Fibroblast of lung (primary cell): ENCODE results near the gene PXDC1.
"Not testable (repeated sequence)": the region's sequence is repeated elsewhere in the genome, so short reads cannot be mapped to it uniquely, and the experiment has no call there.

Experiments
- CTCF ChIP-seq, 2 donors: IDR thresholded peaks in 1 of 2; conservative IDR thresholded peaks in 1 of 2; 1 replicate in 1 of 2; 2 replicates in 1 of 2; pipeline ENCODE4 v1.5.1; 2011 to 2012; ENCODE audit warnings: low read length in 2 of 2, control low read depth in 1 of 2, inconsistent platforms in 1 of 2, low read depth in 1 of 2, mild to moderate bottlenecking in 1 of 2
- EZH2 ChIP-seq: IDR thresholded peaks from 2 replicates; pipeline ENCODE4 v1.5.1; 2012; ENCODE audit warnings: low read length, control low read depth, mild to moderate bottlenecking; ENCODE audit errors: missing control alignments

- not testable (repeated sequence) for TF ChIP-seq CTCF (conservative IDR thresholded peaks at IDR 0.05 in 1 of 2, IDR thresholded peaks at IDR 0.05 in 1 of 2; ENCODE audit: low read depth in 1 of 2, low read length in 2 of 2); EZH2
Measured at GRCh38 chr6:3677751-3678150, 73.8 kb downstream of the PXDC1 start.
